GDM1 (cell line): ENCODE data around the gene PPP1R3G.
"Not testable (repeated sequence)": the region's sequence is repeated elsewhere in the genome, so short reads cannot be mapped to it uniquely, and the experiment has no call there.

Experiments
- DNase-seq: peaks from one replicate; lab custom pipeline; 2025; lab: John Stamatoyannopoulos, UW

PPP1R3G gene

GRCh38 chr6:5084781-5085647 is at the start of gene PPP1R3G:
PPP1R3G (plus strand) TSS chr6:5085341; CDS start chr6:5085486, 145 bp downstream.
- no peak for DNase-seq

- no peak for DNase-seq
These were observed 48.9 kb upstream of the PPP1R3G start for GRCh38 chr6:5036269-5036668.

- DNase-seq, result no peak
These were observed 43.2 kb upstream of the PPP1R3G start for GRCh38 chr6:5041955-5042354.

- DNase-seq, result no peak
These were observed 42.7 kb upstream of the PPP1R3G start for GRCh38 chr6:5042436-5042835.

- DNase-seq, result no peak
These were observed 40.3 kb upstream of the PPP1R3G start for GRCh38 chr6:5044866-5045265.

GRCh38 chr6:5045416-5045815 is 39.7 kb upstream of the PPP1R3G start:
- DNase-seq, result no peak

GRCh38 chr6:5046430-5046829 is 38.7 kb upstream of the PPP1R3G start:
- no peak for DNase-seq

GRCh38 chr6:5050009-5050408 is 35.1 kb upstream of the PPP1R3G start:
- DNase-seq, result no peak

- no peak for DNase-seq
These were observed 33.7 kb upstream of the PPP1R3G start for GRCh38 chr6:5051394-5051793.

GRCh38 chr6:5053038-5053437 is 32.1 kb upstream of the PPP1R3G start:
- DNase-seq, result peak; percentile 66

- DNase-seq, result no peak
These were observed 31.3 kb upstream of the PPP1R3G start for GRCh38 chr6:5053864-5054244.

- DNase-seq, result no peak
These were observed 30.8 kb upstream of the PPP1R3G start for GRCh38 chr6:5054245-5054873.

- no peak for DNase-seq
These were observed 30.0 kb upstream of the PPP1R3G start for GRCh38 chr6:5055118-5055517.

- DNase-seq, result no peak
These were observed 26.9 kb upstream of the PPP1R3G start for GRCh38 chr6:5058254-5058653.

GRCh38 chr6:5059036-5059896 is 25.9 kb upstream of the PPP1R3G start:
- no peak for DNase-seq

GRCh38 chr6:5060439-5060838 is 24.7 kb upstream of the PPP1R3G start:
- not testable (repeated sequence) for DNase-seq

- no peak for DNase-seq
These were observed 24.0 kb upstream of the PPP1R3G start for GRCh38 chr6:5061152-5061551.

GRCh38 chr6:5063617-5064016 is 21.5 kb upstream of the PPP1R3G start:
- DNase-seq, result no peak

- DNase-seq, result no peak
These were observed 18.6 kb upstream of the PPP1R3G start for GRCh38 chr6:5066456-5067093.

- no peak for DNase-seq
These were observed 17.8 kb upstream of the PPP1R3G start for GRCh38 chr6:5067305-5067704.

- no peak for DNase-seq
These were observed 16.9 kb upstream of the PPP1R3G start for GRCh38 chr6:5068153-5068751.

GRCh38 chr6:5071216-5071615 is 13.9 kb upstream of the PPP1R3G start:
- no peak for DNase-seq
